PC-9 (cell line): ENCODE data around the gene EHMT1. TPM values are rescaled to one million over a fixed set of nuclear protein-coding genes. Genes with fewer than 3 reads are reported as not detected.

Experiments
- BruUV-seq: library from RNA; stranded (reverse); fragments of 400-500 nt; replicated peaks from 2 replicates; lab custom pipeline; 2021; lab: Mats Ljungman, UMichigan
- CTCF ChIA-PET: fragments of 300-600 bp; sonication (Branson Sonifier 250); formaldehyde crosslinking; loops from one replicate; lab custom pipeline; 2022; ENCODE audit warnings: antibody characterized with exemption; lab: Charles Lee
- POLR2A ChIA-PET: fragments of 300-600 bp; sonication (Branson Sonifier 250); formaldehyde crosslinking; loops from one replicate; lab custom pipeline; 2022; ENCODE audit warnings: antibody characterized with exemption; ENCODE audit not compliant: unreplicated experiment; lab: Charles Lee
- DNase-seq, 2 experiments: peaks; one replicate each; pipeline versions ENCODE4 v3.0.0 to v3.0.0-alpha.2; 2015 to 2022; ENCODE audit warnings: mixed read lengths in 1 of 2
- H2AFZ ChIP-seq: fragments of 200-600 bp; sonication (generic); 2 replicates; pipeline ENCODE4 v1.8.1; 2017; ENCODE audit warnings: antibody characterized with exemption
- H3F3A ChIP-seq: fragments of 200-600 bp; sonication (generic); 2 replicates; pipeline ENCODE4 v1.8.1; 2017; ENCODE audit warnings: antibody characterized with exemption, mild to moderate bottlenecking, low read depth; ENCODE audit not compliant: insufficient read depth
- H3K27ac ChIP-seq: fragments of 200-600 bp; sonication (generic); 2 replicates; pipeline ENCODE4 v1.6.1; 2016; ENCODE audit warnings: mixed run types
- H3K27me3 ChIP-seq: fragments of 200-600 bp; sonication (generic); 2 replicates; pipeline ENCODE4 v1.6.1; 2016; ENCODE audit warnings: low read depth, mixed run types; ENCODE audit not compliant: insufficient read depth
- H3K36me3 ChIP-seq: fragments of 200-600 bp; sonication (generic); 2 replicates; pipeline ENCODE4 v1.6.1; 2016; ENCODE audit warnings: low read depth, mixed run types
- H3K4me1 ChIP-seq: fragments of 200-600 bp; sonication (generic); replicated peaks from 2 replicates; pipeline ENCODE4 v1.6.1; 2016; ENCODE audit warnings: mixed run types; ENCODE audit not compliant: insufficient read depth
- H3K4me2 ChIP-seq: fragments of 200-600 bp; sonication (generic); 2 replicates; pipeline ENCODE4 v1.6.1; 2017; ENCODE audit warnings: mixed run types
- H3K4me3 ChIP-seq: fragments of 200-600 bp; sonication (generic); 2 replicates; pipeline ENCODE4 v1.6.1; 2016; ENCODE audit warnings: mixed run types
- H3K79me2 ChIP-seq: fragments of 200-600 bp; sonication (generic); 2 replicates; pipeline ENCODE4 v1.6.1; 2017; ENCODE audit warnings: low read depth, mixed run types
- H3K9me2 ChIP-seq: fragments of 200-600 bp; sonication (generic); 2 replicates; pipeline ENCODE4 v1.8.1; 2017; ENCODE audit warnings: mild to moderate bottlenecking; ENCODE audit not compliant: insufficient read depth
- H3K9me3 ChIP-seq: fragments of 200-600 bp; sonication (generic); 2 replicates; pipeline ENCODE4 v1.8.1; 2016; ENCODE audit warnings: low read depth; ENCODE audit not compliant: insufficient read depth
- H4K20me1 ChIP-seq: fragments of 200-600 bp; sonication (generic); 2 replicates; pipeline ENCODE4 v1.8.1; 2017; ENCODE audit not compliant: insufficient read depth
- CTCF ChIP-seq: fragments of 200-600 bp; sonication (generic); conservative IDR thresholded peaks from 2 replicates; pipeline ENCODE4 v1.6.1; 2017; ENCODE audit warnings: mixed run types, antibody characterized with exemption, mild to moderate bottlenecking, moderate library complexity
- EZH2 ChIP-seq: fragments of 200-600 bp; sonication (generic); IDR thresholded peaks from 2 replicates; pipeline ENCODE4 v1.8.0; 2017; ENCODE audit warnings: antibody characterized with exemption, low read depth
- intact Hi-C: fragments of 100-400 bp; cut with micrococcal nuclease; formaldehyde crosslinking; loops from one replicate; pipeline ENCODE4 v1.10.0; 2022; ENCODE audit not compliant: unreplicated experiment
- total RNA-seq: library from RNA; stranded (reverse); gene quantifications from 2 replicates; pipeline ENCODE4 v1.2.3, GENCODE V29; 2021

Gene EHMT1
- total RNA-seq, 1 experiment from 2014 or later = 116 TPM

GRCh38 chr9:137731216-137731946 lies 112.6 kb downstream of the EHMT1 start:
- DNase-seq = no peak
- no peaks in the 10 kb centered on the region for H3K27me3 ChIP-seq
- BruUV-seq = no TSS peak
- intact Hi-C loops = no loop called here
- H3K4me2 ChIP-seq = no peak overlapping the region
- no peaks in the 10 kb centered on the region for H3K79me2 ChIP-seq
- H3K4me3 ChIP-seq = no peak overlapping the region
- H2AFZ ChIP-seq = no peak overlapping the region
- no peaks in the 10 kb centered on the region; the same call in none of the 2 replicates for H4K20me1 ChIP-seq
- ChIA-PET POLR2A (no interaction called here), CTCF (no interaction called here)
- H3K36me3 ChIP-seq = peaks cover 33% of the 10 kb centered on the region
- no peak for TF ChIP-seq EZH2
- TF ChIP-seq CTCF = no peak
- H3K9me2 ChIP-seq = no peaks in the 10 kb centered on the region
- H3K9me3 ChIP-seq = peaks cover 6% of the 10 kb centered on the region
- no peaks in the 10 kb centered on the region for H3K4me1 ChIP-seq
- no peaks in the 10 kb centered on the region for H3F3A ChIP-seq
- no peak overlapping the region for H3K27ac ChIP-seq

GRCh38 chr9:137731947-137732813 lies 113.4 kb downstream of the EHMT1 start:
- no peak for TF ChIP-seq CTCF
- no peak for TF ChIP-seq EZH2
- no TSS peak for BruUV-seq
- Histone ChIP-seq H3K79me2 (no peaks in the 10 kb centered on the region), H3K4me3 (no peak overlapping the region), H3K27ac (no peak overlapping the region), H3K9me2 (no peaks in the 10 kb centered on the region), H4K20me1 (no peaks in the 10 kb centered on the region; the same call in none of the 2 replicates), H3K36me3 (peaks cover 33% of the 10 kb centered on the region), H3K4me2 (no peak overlapping the region), H3K27me3 (no peaks in the 10 kb centered on the region), H3K4me1 (no peaks in the 10 kb centered on the region), H2AFZ (no peak overlapping the region), H3F3A (no peaks in the 10 kb centered on the region), H3K9me3 (peaks cover 6% of the 10 kb centered on the region)
- POLR2A ChIA-PET = no interaction called here
- CTCF ChIA-PET = no interaction called here
- DNase-seq = no peak
- intact Hi-C loops = no loop called here

- intact Hi-C loops = no loop called here
- Histone ChIP-seq H3K79me2 (no peaks in the 10 kb centered on the region), H3K9me3 (peaks cover 6% of the 10 kb centered on the region), H3K27me3 (no peaks in the 10 kb centered on the region), H3F3A (no peaks in the 10 kb centered on the region), H4K20me1 (no peaks in the 10 kb centered on the region), H3K27ac (no peak overlapping the region), H3K36me3 (peaks cover 33% of the 10 kb centered on the region), H3K4me3 (no peak overlapping the region), H3K4me2 (no peak overlapping the region), H2AFZ (no peak overlapping the region), H3K4me1 (no peaks in the 10 kb centered on the region), H3K9me2 (no peaks in the 10 kb centered on the region)
- TF ChIP-seq CTCF (no peak), EZH2 (no peak)
- ChIA-PET POLR2A (no interaction called here), CTCF (no interaction called here)
- no peak for DNase-seq
- no TSS peak for BruUV-seq
Measured at GRCh38 chr9:137733429-137733828, 114.6 kb downstream of the EHMT1 start.
